HG03520 (cell line): ENCODE results near the gene RIPK1.
"Not testable (repeated sequence)": the region's sequence is repeated elsewhere in the genome, so short reads cannot be mapped to it uniquely, and the experiment has no call there.

Experiments used
- ATAC-seq: cut with Tn5 transposase; IDR thresholded peaks from one replicate; pipeline ENCODE4 v1.9.1; 2021; ENCODE audit warnings: mild to moderate bottlenecking, moderate library complexity; ENCODE audit not compliant: unreplicated experiment

The RIPK1 gene

GRCh38 chr6:3133515-3133914 is 65.2 kb downstream of the RIPK1 start:
- ATAC-seq = no peak

- no peak for ATAC-seq
Measured at GRCh38 chr6:3135668-3136291, 67.5 kb downstream of the RIPK1 start.

- no peak for ATAC-seq
Measured at GRCh38 chr6:3136292-3137011, 68.2 kb downstream of the RIPK1 start.

GRCh38 chr6:3137057-3137777 is 68.9 kb downstream of the RIPK1 start:
- ATAC-seq = no peak

- ATAC-seq = not testable (repeated sequence)
Measured at GRCh38 chr6:3137873-3138272, 69.6 kb downstream of the RIPK1 start.

- ATAC-seq = no peak
Measured at GRCh38 chr6:3138341-3138740, 70.0 kb downstream of the RIPK1 start.

GRCh38 chr6:3139090-3139903 is 71.0 kb downstream of the RIPK1 start:
- no peak for ATAC-seq

- no peak for ATAC-seq
Measured at GRCh38 chr6:3140201-3140600, 71.9 kb downstream of the RIPK1 start.

- ATAC-seq = no peak
Measured at GRCh38 chr6:3142536-3142935, 74.2 kb downstream of the RIPK1 start.

GRCh38 chr6:3143158-3143557 is 74.9 kb downstream of the RIPK1 start:
- no peak for ATAC-seq

GRCh38 chr6:3144571-3144970 is 76.3 kb downstream of the RIPK1 start:
- no peak for ATAC-seq

GRCh38 chr6:3147914-3148757 is 79.8 kb downstream of the RIPK1 start:
- ATAC-seq = no peak

- no peak for ATAC-seq
Measured at GRCh38 chr6:3151691-3152090, 83.4 kb downstream of the RIPK1 start.

- ATAC-seq = no peak
Measured at GRCh38 chr6:3152689-3153088, 84.4 kb downstream of the RIPK1 start.

GRCh38 chr6:3155416-3155815 is 87.1 kb downstream of the RIPK1 start:
- ATAC-seq = not testable (repeated sequence)

GRCh38 chr6:3156184-3157130 is 88.2 kb downstream of the RIPK1 start:
- ATAC-seq = not testable (repeated sequence)

- ATAC-seq = peak; percentile 53
Measured at GRCh38 chr6:3157131-3157933, 89.0 kb downstream of the RIPK1 start, which contains the start of gene TUBB2A. TUBB2A (minus strand) TSS chr6:3157544; CDS start chr6:3157463, 81 bp downstream.
